Activated T-cell treated with anti-CD3 and anti-CD28 coated beads, Interleukin-2, amount 50 U/mL, for 4 hours (primary cell): Measurements from ENCODE around the gene ARHGAP45. TPM values are rescaled to one million over a fixed set of nuclear protein-coding genes. Genes with fewer than 3 reads are reported as not detected.

Experiments
- ATAC-seq, 2 donors: fragments of 200-7000 bp; cut with Tn5 transposase; one replicate each; pipeline ENCODE4 v1.10.0; 2021
- DNase-seq: peaks from one replicate; pipeline ENCODE4 v3.0.0-alpha.2; 2020
- H3K27me3 Mint-ChIP-seq: one replicate; pipeline ENCODE4 v1.8.0; 2021; ENCODE audit warnings: low read depth, mixed read lengths
- H3K36me3 Mint-ChIP-seq: one replicate; pipeline ENCODE4 v1.8.0; 2022; ENCODE audit warnings: mixed read lengths; ENCODE audit not compliant: insufficient read depth
- H3K4me1 Mint-ChIP-seq: one replicate; pipeline ENCODE4 v1.8.0; 2021; ENCODE audit warnings: low read depth, mixed read lengths
- H3K4me3 Mint-ChIP-seq: one replicate; pipeline ENCODE4 v1.8.0; 2021; ENCODE audit warnings: mild to moderate bottlenecking, moderate library complexity, mixed read lengths
- H3K9me3 Mint-ChIP-seq: one replicate; pipeline ENCODE4 v1.8.0; 2021; ENCODE audit warnings: mixed read lengths
- total RNA-seq, 3 donors: library from RNA; stranded (reverse); gene quantifications; one replicate each; pipeline ENCODE4 v1.2.1, GENCODE V29; 2021

Gene ARHGAP45
- total RNA-seq, 3 donors from 2014 or later = 128 to 133 (median 133) TPM

- DNase-seq (no peak), ATAC-seq (no peak)
- Mint-ChIP-seq H3K9me3 (no peaks in the 10 kb centered on the region), H3K36me3 (peaks cover 24% of the 10 kb centered on the region), H3K27me3 (no peaks in the 10 kb centered on the region), H3K4me1 (peaks cover 62% of the 10 kb centered on the region), H3K4me3 (no peak overlapping the region)
Measured at GRCh38 chr19:1080360-1081161, 13.6 kb downstream of the ARHGAP45 start.

- H3K4me3 Mint-ChIP-seq = no peak overlapping the region
- peaks cover 59% of the 10 kb centered on the region for H3K4me1 Mint-ChIP-seq
- peaks cover 19% of the 10 kb centered on the region for H3K36me3 Mint-ChIP-seq
- H3K9me3 Mint-ChIP-seq = no peaks in the 10 kb centered on the region
- ATAC-seq = no peak
- DNase-seq = no peak
- H3K27me3 Mint-ChIP-seq = no peaks in the 10 kb centered on the region
Measured at GRCh38 chr19:1081301-1082164, 14.6 kb downstream of the ARHGAP45 start.

GRCh38 chr19:1082165-1082927 is 15.4 kb downstream of the ARHGAP45 start:
- H3K9me3 Mint-ChIP-seq = no peaks in the 10 kb centered on the region

GRCh38 chr19:1082928-1083816 is 16.2 kb downstream of the ARHGAP45 start:
- peaks cover 54% of the 10 kb centered on the region for H3K4me1 Mint-ChIP-seq
- DNase-seq = no peak

More at GRCh38 chr19:1082165-1082927, 15.4 kb downstream of the ARHGAP45 start:
- ATAC-seq (peak; percentile 56 to 65), DNase-seq (peak; percentile 63)
- Mint-ChIP-seq H3K4me3 (no peak overlapping the region), H3K4me1 (peaks cover 53% of the 10 kb centered on the region), H3K36me3 (peaks cover 19% of the 10 kb centered on the region), H3K27me3 (no peaks in the 10 kb centered on the region)

GRCh38 chr19:1084024-1084868 is 17.3 kb downstream of the ARHGAP45 start:
- H3K4me1 Mint-ChIP-seq = peaks cover 58% of the 10 kb centered on the region
- H3K27me3 Mint-ChIP-seq = no peaks in the 10 kb centered on the region
- peaks cover 23% of the 10 kb centered on the region for H3K36me3 Mint-ChIP-seq
- no peak overlapping the region for H3K4me3 Mint-ChIP-seq
- DNase-seq (no peak), ATAC-seq (no peak)
- H3K9me3 Mint-ChIP-seq = no peaks in the 10 kb centered on the region

More at GRCh38 chr19:1082928-1083816, 16.2 kb downstream of the ARHGAP45 start:
- ATAC-seq = no peak
- Mint-ChIP-seq H3K4me3 (no peak overlapping the region), H3K9me3 (no peaks in the 10 kb centered on the region), H3K27me3 (no peaks in the 10 kb centered on the region), H3K36me3 (peaks cover 23% of the 10 kb centered on the region)

- no peak for ATAC-seq
- Mint-ChIP-seq H3K4me3 (no peak overlapping the region), H3K9me3 (no peaks in the 10 kb centered on the region), H3K36me3 (peaks cover 21% of the 10 kb centered on the region), H3K27me3 (no peaks in the 10 kb centered on the region), H3K4me1 (peaks cover 52% of the 10 kb centered on the region)
- DNase-seq = no peak
Measured at GRCh38 chr19:1085053-1085658, 18.2 kb downstream of the ARHGAP45 start.

- no peaks in the 10 kb centered on the region for H3K9me3 Mint-ChIP-seq
- DNase-seq = no peak
- peaks cover 19% of the 10 kb centered on the region for H3K36me3 Mint-ChIP-seq
- ATAC-seq = no peak
- no peaks in the 10 kb centered on the region for H3K27me3 Mint-ChIP-seq
- H3K4me3 Mint-ChIP-seq = no peak overlapping the region
- peaks cover 48% of the 10 kb centered on the region for H3K4me1 Mint-ChIP-seq
Measured at GRCh38 chr19:1085676-1086442, 18.9 kb downstream of the ARHGAP45 start.

GRCh38 chr19:1086613-1087012 is 19.6 kb downstream of the ARHGAP45 start:
- H3K4me3 Mint-ChIP-seq = no peak overlapping the region
- H3K9me3 Mint-ChIP-seq = no peaks in the 10 kb centered on the region
- peaks cover 18% of the 10 kb centered on the region for H3K36me3 Mint-ChIP-seq
- no peaks in the 10 kb centered on the region for H3K27me3 Mint-ChIP-seq
- ATAC-seq (no peak), DNase-seq (no peak)
- H3K4me1 Mint-ChIP-seq = peaks cover 46% of the 10 kb centered on the region

GRCh38 chr19:1087813-1088415 is 20.9 kb downstream of the ARHGAP45 start:
- DNase-seq = no peak
- Mint-ChIP-seq H3K27me3 (no peaks in the 10 kb centered on the region), H3K9me3 (no peaks in the 10 kb centered on the region)

GRCh38 chr19:1088416-1089010 is 21.5 kb downstream of the ARHGAP45 start:
- Mint-ChIP-seq H3K4me3 (peak overlapping the region; percentile 19), H3K27me3 (no peaks in the 10 kb centered on the region), H3K9me3 (no peaks in the 10 kb centered on the region), H3K4me1 (peaks cover 47% of the 10 kb centered on the region), H3K36me3 (peaks cover 18% of the 10 kb centered on the region)
- ATAC-seq = peak in 1 of 2 donors; percentile 6
- no peak for DNase-seq

More at GRCh38 chr19:1087813-1088415, 20.9 kb downstream of the ARHGAP45 start:
- Mint-ChIP-seq H3K4me1 (peaks cover 42% of the 10 kb centered on the region), H3K4me3 (peak overlapping the region; percentile 19), H3K36me3 (peaks cover 18% of the 10 kb centered on the region)
- ATAC-seq = peak; percentile 13 to 28

- no peak overlapping the region for H3K4me3 Mint-ChIP-seq
- H3K9me3 Mint-ChIP-seq = no peaks in the 10 kb centered on the region
- ATAC-seq (no peak), DNase-seq (no peak)
- H3K27me3 Mint-ChIP-seq = no peaks in the 10 kb centered on the region
- peaks cover 15% of the 10 kb centered on the region for H3K36me3 Mint-ChIP-seq
- peaks cover 47% of the 10 kb centered on the region for H3K4me1 Mint-ChIP-seq
Measured at GRCh38 chr19:1089126-1089771, 22.3 kb downstream of the ARHGAP45 start.
